Neural cell (in vitro differentiated cells): ENCODE results near the gene C3orf38.

Experiments
- EZH2 ChIP-seq: fragments of 200-600, 300-800 bp; shearing (Covaris generic), sonication (generic); IDR thresholded peaks from 2 replicates; pipeline ENCODE4 v1.6.1; 2014; ENCODE audit warnings: antibody characterized with exemption, low read length, borderline replicate concordance, mild to moderate bottlenecking; ENCODE audit not compliant: insufficient read depth, poor library complexity, severe bottlenecking
- TF ChIP-seq, protein P1 (sequence below): fragments of 450-650 bp; IDR thresholded peaks from 2 replicates; pipeline ENCODE4 v1.5.1; 2014; ENCODE audit warnings: antibody characterized with exemption, mild to moderate bottlenecking, moderate library complexity; ENCODE audit not compliant: poor library complexity, severe bottlenecking

DNA sequence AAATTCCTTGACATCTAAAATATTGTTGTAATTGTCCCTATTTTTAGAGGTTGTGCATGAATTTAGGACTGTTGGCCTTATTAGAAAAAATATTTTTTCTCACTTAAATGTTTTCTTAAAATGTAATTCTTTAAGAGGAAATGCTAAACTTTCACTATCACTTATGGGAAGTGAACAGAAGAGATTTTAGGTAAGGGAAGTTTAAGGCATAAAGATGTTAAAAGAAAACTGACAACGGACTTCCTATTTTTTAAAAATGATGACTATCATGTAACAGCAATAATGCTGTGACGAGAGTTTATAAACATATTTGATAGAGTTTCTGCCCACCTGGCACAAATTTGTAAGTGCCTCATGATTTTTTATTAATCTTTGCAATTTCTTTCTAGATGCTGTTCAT, 3.1 kb downstream of the C3orf38 start:
- TF ChIP-seq, protein P1, sequence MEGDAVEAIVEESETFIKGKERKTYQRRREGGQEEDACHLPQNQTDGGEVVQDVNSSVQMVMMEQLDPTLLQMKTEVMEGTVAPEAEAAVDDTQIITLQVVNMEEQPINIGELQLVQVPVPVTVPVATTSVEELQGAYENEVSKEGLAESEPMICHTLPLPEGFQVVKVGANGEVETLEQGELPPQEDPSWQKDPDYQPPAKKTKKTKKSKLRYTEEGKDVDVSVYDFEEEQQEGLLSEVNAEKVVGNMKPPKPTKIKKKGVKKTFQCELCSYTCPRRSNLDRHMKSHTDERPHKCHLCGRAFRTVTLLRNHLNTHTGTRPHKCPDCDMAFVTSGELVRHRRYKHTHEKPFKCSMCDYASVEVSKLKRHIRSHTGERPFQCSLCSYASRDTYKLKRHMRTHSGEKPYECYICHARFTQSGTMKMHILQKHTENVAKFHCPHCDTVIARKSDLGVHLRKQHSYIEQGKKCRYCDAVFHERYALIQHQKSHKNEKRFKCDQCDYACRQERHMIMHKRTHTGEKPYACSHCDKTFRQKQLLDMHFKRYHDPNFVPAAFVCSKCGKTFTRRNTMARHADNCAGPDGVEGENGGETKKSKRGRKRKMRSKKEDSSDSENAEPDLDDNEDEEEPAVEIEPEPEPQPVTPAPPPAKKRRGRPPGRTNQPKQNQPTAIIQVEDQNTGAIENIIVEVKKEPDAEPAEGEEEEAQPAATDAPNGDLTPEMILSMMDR, result no peak
- no peak for TF ChIP-seq EZH2
